Measurements from ENCODE around the gene FAM163B.
"Not testable (repeated sequence)": the region's sequence is repeated elsewhere in the genome, so short reads cannot be mapped to it uniquely, and the experiment has no call there.

Gene FAM163B

DNA sequence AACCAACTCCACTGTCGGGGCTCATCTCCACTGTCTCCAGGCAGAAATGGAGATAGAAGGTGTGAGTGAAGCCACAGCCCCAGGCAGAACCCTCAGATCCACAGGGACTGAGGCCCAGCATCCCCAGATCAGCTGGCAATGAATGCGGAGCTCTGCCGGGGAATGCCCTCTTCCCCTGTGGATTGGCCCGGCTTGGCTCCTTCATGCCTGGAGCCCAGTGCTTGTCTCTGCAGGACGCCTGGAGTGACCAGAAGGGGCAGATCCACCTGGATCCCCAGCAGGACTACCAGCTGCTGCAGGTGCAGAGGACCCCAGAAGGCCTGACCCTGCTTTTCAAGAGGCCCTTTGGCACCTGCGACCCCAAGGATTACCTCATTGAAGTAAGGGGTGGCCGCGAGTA lies 30.4 kb upstream of the FAM163B start:
- no peak for FAIRE-seq

DNA sequence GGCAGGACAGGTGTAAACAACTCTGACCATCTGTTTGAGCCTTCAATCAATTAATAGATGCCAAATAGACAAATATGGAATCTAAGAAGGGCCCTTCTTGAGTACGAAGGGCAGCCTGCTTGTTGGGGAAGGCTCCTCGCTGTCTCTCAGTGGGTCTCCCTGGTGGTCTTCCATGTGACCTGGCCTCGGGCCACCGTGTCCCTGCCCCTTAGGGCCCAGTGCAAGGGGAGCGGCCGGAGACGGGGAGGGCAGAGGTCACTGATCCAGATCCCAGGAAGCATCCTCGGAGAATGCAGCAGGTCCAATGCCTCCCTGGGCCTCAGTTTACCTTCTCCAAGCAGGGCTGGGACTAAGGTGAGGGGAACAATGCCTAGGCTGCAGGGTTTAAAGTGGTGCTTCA lies 29.5 kb upstream of the FAM163B start:
- FAIRE-seq = no peak

DNA sequence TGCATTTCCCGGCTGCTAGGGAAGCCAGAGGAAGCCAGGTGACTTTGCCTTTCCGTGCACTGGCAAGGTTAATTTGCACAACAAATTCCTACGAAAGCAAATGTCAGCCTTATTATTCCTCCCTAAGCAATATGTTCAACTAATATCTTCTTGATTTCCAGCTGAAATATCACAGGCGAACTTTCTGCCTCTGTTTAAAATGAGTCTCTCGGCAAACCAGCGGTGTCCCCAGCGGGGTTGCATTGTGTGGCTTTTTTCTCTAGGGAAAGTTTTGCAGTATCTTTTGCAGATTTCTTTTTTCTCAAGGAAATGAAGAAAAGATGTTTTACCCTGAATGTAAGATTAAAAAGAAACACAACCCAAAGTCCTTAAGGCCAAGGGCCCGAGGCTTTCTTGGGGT lies 28.9 kb upstream of the FAM163B start:
- FAIRE-seq = no peak

DNA sequence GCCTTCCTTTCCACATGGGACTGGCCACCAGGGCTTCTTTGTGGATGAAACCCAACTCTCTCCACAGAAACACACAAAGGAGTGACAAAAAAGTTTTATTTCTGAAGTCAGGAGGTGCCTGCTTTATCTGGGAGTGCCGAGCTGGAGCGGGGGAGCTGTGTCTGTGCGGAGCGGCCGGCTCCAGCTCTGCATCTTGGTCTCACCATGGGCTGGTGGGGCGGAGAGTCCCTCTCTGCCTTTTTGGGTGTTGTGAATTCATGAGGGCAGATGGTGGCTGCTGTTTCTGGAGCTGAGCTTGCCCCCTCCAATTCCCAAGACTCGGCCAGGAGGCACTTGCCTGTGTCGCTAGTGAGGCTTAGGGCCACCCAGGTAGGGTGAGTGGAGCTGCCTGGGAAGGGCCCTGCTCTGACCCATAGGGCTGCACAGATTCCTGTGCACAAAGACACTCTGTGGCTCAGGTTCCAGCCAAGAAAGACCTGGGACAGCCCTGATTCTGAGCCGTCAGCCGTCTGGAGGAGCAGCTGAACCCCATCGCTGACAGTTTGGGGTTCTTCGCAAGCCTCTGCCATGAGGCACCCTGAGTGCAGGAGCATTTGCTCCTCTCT lies 28.4 kb upstream of the FAM163B start:
- FAIRE-seq = no peak

DNA sequence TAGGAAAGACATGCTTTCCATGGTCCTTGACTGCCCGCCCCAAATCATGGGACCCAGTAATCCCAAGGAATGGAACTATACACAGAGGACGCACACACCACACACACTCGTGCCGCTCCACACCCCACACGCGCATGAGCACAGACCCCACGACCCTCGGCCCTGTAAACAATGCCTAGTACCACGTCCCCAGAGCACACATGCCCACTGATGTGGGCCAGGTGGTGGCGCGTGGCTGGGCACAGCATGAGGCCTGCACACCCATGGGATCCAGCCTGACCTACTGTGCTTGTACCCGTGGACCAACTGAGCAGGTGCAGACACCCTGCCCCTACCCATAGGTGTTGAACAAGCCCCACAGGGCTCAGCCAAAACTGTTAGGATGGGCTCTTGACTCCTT lies 27.7 kb upstream of the FAM163B start:
- no peak for FAIRE-seq

DNA sequence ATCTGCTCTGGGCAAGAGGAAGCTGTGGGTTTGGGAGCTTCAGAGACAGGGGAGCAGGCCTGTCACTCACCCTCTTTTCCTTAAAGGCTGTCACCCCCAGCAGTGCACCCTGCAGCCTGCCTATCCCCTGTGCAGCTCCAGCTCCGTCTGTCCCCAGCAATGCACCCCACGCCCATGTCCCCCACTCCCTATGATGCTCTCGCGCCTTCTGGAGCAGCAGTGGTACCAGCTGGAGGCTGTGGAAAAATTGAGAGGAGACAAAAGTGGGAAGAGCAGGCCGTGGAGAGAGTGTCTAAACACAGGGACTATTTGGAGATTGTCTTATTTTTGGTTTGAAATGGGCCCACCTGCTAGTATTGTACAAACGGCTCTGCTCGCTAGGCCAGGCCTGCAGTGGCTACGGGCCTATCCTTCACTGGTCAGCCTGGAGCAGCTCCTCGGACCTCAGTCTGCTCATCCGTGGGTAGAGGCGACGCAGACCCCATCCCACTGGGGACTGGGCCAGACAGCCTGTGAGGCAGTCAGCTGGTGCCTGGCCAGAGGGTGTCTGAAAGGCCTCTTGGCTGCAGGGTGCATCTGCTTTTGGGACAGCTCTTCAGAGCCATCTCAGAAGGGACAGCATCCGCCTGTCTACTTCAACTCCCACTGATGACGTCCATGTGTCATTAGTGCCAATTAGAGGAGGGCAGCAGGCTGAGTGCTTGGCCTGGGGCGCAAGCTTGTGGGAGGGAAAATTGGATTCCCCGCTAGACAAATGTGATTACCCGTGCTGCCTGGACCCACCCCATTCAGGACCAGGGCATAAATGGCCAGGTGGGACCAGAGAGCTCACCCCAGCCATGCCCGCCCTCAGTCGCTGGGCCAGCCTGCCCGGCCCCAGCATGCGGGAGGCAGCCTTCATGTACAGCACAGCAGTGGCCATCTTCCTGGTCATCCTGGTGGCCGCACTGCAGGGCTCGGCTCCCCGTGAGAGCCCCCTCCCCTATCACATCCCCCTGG lies 26.6 kb upstream of the FAM163B start, which contains the start of gene DBH:
TSS of gene DBH (plus strand) at position 831 of the 999 bp plus-strand sequence. CDS start at position 840, 9 bp downstream.
- FAIRE-seq = no peak

DNA sequence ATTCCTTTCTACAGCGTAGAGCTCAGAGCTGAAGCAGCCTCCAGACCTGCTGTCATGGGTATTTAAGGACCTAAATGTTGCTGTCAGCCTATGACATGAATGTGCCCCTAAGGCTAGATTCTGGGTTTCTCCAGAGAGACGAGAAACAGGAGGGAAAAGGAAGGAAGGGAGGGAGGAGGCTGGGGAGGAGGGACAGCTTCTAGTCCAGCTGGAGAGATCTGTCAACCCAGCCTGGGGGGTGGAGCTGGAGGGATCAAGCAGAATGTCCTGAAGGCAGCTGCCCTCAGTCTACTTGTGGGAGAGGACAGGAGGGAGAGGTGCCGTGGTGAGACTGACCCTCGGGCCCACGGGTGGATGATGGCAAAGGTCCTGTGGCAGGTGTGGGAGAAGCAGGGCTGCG lies 25.9 kb upstream of the FAM163B start:
- FAIRE-seq = no peak

DNA sequence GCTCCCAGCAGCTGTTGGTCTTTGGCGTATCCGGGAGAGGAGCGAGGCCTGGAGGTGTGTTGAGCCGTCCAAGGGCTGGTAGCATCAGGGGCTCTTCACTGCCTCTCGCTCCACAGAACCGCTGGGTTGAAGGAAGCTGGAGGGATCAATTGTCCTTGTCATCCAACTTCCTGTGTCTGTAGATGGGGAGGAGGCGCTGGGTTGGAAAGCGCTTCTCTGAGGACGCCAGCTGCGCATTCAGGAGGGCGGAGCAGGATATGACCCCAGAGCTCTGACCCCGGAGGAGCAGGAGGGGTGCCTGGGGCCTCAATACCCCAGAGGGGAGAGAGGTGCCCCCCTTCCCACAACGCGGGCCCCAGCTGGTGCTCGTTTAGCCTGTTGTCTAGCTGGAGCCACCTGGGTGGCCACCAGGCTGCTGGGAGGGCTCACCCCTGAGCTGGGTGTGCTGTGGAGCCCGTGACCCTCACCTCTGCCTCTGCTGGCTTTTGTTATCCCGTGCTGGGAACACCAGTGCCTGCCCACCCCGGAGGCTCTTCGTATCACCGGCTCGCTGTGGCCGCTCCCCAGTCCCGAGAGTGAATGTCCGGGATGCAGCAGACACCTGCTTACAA lies 25.0 kb upstream of the FAM163B start:
- FAIRE-seq = no peak

DNA sequence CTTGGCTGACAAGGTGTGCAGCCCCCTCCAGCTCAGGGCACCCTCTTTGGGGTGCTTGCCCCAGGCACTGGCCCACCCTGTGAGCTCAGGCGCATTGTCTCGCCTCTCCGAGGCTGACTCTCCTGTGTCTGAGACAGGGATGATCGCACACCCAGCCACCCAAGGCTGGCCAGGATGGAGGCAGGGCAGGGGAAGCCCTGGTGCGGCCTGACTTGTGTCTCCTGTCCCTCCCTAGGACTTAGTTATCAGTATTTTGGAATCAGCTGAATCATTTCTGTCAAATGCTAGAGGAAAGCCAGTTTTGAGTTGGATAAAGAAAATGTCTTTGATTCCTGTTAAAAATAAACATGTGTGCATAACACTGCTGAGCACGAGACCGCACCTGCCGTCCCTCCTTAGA lies 24.5 kb upstream of the FAM163B start:
- no peak for FAIRE-seq

DNA sequence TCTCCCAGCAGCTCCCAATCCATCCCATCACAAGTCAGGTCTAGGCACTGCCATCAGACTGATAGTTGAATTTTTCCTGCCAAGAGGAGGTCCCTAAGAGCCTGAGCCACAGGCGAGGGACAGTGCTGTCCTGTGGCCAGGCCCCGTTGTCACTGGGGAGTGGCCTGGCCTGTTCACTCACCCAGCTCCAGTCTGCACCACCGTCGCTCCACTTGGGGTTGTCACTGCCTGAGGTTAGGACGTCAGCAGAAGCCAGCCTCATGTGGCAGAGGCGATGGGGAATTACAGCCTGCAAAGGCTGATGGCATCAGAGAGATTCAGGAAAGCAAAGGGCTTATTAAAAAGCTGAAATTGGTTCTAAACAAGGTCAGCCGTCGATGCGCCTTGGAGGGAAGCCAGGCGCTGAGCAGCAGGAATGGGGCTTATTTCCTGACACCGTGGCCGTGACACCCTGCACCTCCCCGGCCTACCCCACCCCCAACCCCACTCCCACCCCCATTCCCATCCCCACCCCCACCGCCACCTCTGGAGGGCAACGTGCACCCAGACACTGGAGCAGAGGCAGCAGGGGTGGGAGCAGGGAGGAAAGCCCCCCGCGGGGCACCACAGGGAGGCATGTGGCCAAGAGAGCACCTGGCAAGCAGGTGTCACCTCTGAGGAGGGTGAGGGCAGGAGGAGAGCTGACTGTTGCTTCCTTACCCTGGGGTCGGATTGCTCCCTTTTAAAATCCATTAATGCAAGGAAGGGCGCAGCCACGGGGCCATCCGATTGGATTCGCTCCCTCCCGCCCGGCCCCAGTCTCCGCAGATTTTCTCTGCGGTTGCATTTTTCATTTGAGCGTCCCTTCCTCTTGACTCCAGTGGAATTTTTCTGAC lies 23.9 kb upstream of the FAM163B start:
- FAIRE-seq = no peak

DNA sequence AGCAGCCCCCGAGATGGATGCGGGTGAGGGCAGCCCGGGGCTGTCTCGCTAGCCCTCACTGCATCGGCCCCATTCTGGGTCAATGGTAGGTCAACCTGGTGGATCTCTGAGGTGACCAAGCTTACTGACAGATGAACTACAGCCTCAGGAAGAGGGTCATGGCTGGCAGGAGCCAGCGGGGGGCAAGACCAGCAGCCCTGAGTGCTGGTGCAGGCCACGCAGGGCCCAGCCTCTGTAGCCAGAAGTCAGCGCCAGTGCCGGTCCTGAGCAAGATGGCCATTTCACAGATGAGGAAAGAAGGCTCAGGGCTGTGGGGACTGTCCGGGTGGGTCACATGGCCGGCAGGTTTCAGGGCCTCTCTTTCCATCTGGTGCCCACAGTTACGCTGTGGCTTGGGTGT lies 21.9 kb upstream of the FAM163B start:
- FAIRE-seq = no peak

DNA sequence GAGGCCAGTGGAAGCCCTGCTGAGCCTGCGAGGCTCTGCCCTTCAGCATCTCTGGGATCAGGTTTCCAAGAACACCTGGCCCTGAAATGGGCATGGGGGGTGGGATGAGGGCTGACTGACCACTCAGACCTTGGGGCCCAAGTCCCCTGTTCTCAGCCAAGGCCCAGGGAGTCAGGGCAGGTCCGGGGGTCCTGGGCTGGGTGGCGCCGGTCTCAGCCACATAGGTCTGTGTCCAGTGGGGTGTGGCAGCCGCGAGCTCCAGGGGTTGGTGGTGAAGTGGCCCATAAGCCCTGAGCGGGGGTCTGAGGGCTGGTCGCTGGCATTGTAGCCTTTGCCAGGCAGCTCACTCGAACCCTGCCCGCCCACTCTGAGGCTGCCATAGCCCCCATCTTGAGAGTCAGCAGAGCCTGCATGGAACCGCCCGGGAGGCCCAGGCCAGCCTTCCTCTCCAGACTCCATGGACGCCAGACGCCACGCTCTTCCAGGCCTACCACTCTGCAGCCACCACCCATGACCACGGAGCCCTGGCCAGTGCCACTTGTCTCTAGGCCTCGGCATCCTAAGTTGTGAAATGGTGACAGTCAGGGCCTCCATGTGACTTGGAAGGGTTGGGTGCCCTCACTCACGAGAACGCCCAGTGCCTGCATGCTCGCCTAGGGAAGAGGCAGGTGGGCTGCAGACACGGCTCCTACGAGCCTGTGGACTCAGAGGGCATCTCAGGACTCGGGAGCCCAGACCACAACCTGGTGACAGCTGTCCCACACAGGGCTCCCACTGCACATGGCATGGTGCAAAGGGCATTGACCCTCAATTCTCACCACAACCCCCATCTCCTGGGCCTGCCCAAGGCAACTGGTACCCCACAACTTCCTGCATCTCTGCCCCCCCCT lies 20.3 kb upstream of the FAM163B start:
- FAIRE-seq = no peak

DNA sequence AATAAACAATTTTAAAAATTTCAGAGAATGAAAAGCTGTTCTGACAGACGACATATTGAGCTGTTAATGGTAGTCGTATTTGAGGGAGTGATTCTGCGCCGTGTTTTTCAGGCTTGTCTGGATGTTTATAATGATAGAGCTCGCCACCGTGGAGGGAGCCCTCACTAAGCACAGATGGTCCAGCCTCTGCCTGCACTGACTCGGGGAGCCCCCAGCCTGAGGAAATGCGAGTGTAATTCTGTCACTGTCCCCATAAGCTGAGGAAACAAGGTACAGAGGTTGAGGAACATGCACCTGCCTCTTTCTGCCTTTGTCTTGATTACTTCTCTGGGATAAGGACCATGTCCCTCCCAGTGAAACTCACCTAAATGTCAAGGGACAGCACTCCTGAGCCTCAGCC lies 19.6 kb upstream of the FAM163B start:
- FAIRE-seq = no peak

DNA sequence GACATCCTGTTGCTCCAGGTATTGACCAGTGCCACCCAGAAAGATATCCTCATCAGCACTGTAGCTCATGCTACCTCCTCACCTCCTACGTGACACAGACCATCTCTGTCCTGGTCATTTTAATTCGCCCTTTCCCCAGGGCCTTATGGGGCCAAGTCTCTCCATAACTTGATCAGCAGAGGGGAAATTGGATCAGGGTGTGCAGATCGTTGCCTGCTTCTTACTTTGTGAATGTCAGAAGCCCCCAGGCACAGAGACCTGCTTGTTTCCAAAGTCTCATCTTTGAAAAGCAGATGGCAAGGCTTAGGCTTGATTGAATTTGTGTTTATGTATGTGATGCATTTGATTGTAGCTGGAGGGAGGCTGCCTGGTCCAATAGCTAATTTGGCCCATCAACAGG lies 18.2 kb upstream of the FAM163B start:
- FAIRE-seq = no peak

DNA sequence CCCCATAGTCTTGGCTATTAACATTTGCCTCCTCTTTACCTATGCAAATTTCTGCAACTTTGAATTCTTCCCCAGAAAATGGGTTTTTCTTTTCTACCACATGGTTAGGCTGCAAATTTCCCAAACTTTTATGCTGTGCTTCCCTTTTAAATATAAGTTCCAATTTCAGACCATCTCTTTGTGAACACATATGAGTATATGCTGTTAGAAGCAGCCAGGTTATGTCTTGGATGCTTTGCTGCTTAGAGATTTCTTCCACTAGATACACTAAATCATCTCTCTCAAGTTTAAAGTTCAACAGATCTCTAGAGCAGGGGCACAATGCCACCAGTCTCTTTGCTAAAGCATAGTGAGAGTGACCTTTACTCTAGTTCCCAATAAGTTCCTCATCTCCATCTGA lies 16.8 kb upstream of the FAM163B start:
- FAIRE-seq = not testable (repeated sequence)

DNA sequence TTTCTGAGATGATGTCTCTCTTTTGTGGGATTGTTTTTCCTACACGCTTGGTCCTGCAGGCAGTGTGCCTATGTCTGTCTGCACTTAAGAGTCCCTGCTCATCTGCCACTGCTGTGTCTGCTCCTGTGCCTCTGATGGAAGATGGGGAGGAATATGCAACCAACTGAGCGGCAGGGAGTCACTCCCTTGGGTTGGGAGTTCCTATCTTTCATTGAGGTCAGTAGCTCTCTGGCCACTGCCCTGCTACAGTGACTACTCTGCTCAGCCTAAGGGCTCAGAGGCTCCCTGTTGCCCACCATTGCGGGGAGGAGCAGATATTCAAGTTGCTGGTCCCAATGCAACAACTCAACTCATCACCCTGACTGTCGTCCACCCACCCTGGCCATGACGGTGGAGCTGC lies 13.4 kb upstream of the FAM163B start:
- no peak for FAIRE-seq

DNA sequence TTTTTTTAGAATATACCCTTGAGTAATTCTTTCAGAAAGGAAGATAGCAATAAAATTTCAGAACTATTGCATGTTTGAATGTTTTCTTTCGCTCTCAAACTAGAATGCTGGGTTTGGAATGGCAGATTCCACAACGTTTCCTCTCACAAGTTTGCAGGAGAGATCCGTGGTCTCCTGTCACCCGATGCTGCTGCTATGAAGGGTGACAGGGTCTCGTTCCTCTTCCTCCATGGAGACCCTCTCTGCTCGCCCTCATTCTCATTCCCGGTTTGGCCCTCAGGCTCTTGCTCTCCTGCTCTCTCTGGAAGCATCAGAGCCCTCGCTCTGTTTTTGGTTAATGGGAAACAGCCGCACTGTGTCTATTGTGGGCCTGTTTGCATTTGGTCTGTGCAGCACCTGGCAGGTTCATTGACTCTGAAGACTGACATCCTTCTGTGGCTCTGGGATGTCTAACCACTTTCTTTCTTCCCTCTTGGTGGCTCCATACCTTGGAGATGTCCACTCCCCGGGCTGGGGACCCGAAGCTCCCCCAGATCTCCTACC lies 12.6 kb upstream of the FAM163B start:
- FAIRE-seq = no peak

DNA sequence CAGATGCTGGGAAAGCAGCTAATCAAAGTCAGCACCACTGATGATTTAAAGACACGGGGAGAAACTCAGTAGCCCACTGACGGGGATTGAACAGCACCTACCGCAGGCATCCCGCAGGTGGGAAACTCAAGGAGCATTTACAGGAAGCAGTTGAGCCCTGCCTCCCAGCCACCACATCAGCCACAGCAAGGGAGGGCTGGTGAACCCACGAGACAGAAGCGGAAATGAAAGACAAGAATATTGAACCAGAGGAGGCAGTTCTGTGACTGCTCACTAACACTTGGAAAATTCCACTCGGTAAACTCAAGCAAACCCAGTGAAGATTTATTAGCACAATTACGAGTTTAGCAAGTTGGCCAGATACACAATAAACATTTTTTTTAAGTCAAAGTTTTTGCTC lies 10.6 kb upstream of the FAM163B start:
- no peak for FAIRE-seq

DNA sequence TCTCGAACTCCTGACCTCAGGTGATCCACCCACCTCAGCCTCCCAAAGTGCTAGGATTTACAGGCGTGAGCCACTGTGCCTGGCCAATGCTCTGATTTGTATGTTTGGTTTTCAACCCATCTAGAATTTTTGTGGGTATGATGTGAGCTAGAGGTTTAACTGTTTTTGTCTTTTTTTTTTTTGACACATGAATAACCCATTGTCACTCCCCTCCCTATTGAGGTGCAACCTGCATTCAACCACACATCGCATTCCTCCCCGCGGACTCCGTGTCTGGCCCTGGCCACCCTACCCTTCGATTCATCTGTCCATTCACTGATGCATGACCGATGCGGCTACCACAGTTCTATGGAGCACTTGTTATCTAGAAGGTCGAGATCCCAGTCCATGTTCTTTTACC lies 9.5 kb upstream of the FAM163B start:
- no peak for FAIRE-seq

DNA sequence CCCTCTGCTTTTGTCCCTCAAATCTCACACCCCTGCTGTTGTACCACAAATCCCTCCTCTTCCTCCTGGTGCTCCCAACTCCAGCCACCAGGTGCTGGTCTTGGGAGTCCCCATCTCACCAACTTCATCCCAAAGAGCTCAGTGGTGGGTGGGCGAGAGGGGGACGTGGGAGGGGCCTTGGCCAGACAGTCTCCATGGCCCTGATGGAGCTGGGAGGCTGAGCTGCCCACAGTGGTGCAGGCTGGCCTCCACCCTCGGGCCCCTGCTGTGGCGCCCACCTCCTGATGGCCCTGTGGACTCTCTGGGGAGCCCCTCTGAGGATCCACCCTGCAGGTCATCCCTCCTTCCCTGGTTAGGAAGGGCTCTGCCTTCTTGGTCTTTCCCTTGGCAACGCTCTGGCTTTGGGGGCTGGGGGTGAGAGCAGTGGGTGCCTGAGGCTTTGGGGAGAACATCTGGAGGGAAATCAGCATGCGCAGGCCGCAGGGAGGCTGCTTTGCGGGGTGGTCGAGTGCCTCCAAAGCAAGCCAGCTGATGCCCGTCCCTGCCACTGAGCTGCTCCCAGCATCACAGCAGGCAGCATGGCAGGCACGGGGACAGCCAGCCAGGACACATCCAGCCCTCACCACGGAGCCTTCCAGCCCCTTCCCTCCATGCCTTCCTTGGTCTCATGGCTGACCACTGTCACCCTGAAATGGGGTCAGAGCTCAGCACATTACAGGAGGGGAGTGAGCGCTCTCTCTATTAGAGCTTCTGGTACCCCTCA lies 7.6 kb upstream of the FAM163B start:
- no peak for FAIRE-seq
